Hepatocyte (in vitro differentiated cells): ENCODE results near the gene EYS. TPM values are rescaled to one million over a fixed set of nuclear protein-coding genes. Genes with fewer than 3 reads are reported as not detected.

Experiments used
- DNase-seq: peaks from one replicate; pipeline ENCODE4 v3.0.0-alpha.2; 2016; ENCODE audit warnings: low spot score
- H2AFZ ChIP-seq: fragments of 200-600 bp; sonication (generic); 2 replicates; pipeline ENCODE4 v1.6.0; 2016; ENCODE audit warnings: antibody characterized with exemption, mild to moderate bottlenecking
- H3K27ac ChIP-seq: fragments of 200-600 bp; sonication (generic); 2 replicates; pipeline ENCODE4 v1.5.1; 2016; ENCODE audit warnings: mild to moderate bottlenecking
- H3K27me3 ChIP-seq: fragments of 200-600 bp; sonication (generic); 2 replicates; pipeline ENCODE4 v1.6.1; 2016
- H3K36me3 ChIP-seq: fragments of 200-600 bp; sonication (generic); replicated peaks from 2 replicates; pipeline ENCODE4 v1.5.1; 2016; ENCODE audit warnings: low read depth; ENCODE audit not compliant: insufficient read depth
- H3K4me1 ChIP-seq: fragments of 200-600 bp; sonication (generic); 2 replicates; pipeline ENCODE4 v1.5.1; 2016; ENCODE audit warnings: mild to moderate bottlenecking, moderate library complexity; ENCODE audit not compliant: insufficient read depth
- H3K4me2 ChIP-seq: fragments of 200-600 bp; sonication (generic); 2 replicates; pipeline ENCODE4 v1.6.0; 2016
- H3K4me3 ChIP-seq: fragments of 200-600 bp; sonication (generic); 2 replicates; pipeline ENCODE4 v1.5.1; 2016; ENCODE audit warnings: mild to moderate bottlenecking
- H3K79me2 ChIP-seq: fragments of 200-600 bp; sonication (generic); 2 replicates; pipeline ENCODE4 v1.6.0; 2017; ENCODE audit warnings: mild to moderate bottlenecking
- H3K9me2 ChIP-seq: fragments of 200-600 bp; sonication (generic); replicated peaks from 2 replicates; pipeline ENCODE4 v1.6.0; 2017; ENCODE audit warnings: mild to moderate bottlenecking; ENCODE audit not compliant: insufficient read depth
- H3K9me3 ChIP-seq: fragments of 200-600 bp; sonication (generic); 2 replicates; pipeline ENCODE4 v1.5.1; 2016; ENCODE audit warnings: low read depth, mild to moderate bottlenecking
- H4K20me1 ChIP-seq: fragments of 200-600 bp; sonication (generic); 2 replicates; pipeline ENCODE4 v1.6.0; 2016; ENCODE audit warnings: mild to moderate bottlenecking; ENCODE audit not compliant: insufficient read depth, poor library complexity, severe bottlenecking
- EZH2 ChIP-seq: fragments of 200-600 bp; sonication (generic); IDR thresholded peaks from 2 replicates; pipeline ENCODE4 v1.6.1; 2016; ENCODE audit warnings: antibody characterized with exemption, mild to moderate bottlenecking, borderline replicate concordance
- EZH2phosphoT487 ChIP-seq: fragments of 200-600 bp; sonication (generic); IDR thresholded peaks from one replicate; pipeline ENCODE4 v1.6.1; 2018; ENCODE audit warnings: antibody characterized with exemption, mild to moderate bottlenecking, low read depth, moderate library complexity; ENCODE audit not compliant: unreplicated experiment, severe bottlenecking
- WGBS: methylation state at CpG from one replicate; pipeline ENCODE4 v1.1.6; 2016; ENCODE audit warnings: low lambda C conversion rate; ENCODE audit errors: missing lambda C conversion rate; 5-methylcytosine and 5-hydroxymethylcytosine counted together
- polyA plus RNA-seq: library from polyadenylated mRNA; unstranded; fragments of >200 nt; fragmentation: Nextera tagmentation; extraction: Ambion mirVana; gene quantifications from 2 replicates; pipeline ENCODE4 v1.2.1, GENCODE V29; 2016
- total RNA-seq: library from RNA; depleted of rRNA; stranded (reverse); fragments of >200 nt; gene quantifications from 2 replicates; pipeline ENCODE4 v1.2.3, GENCODE V29; 2014
- TF ChIP-seq, protein P1 (sequence below): fragments of 200-600 bp; sonication (generic); IDR thresholded peaks from 2 replicates; pipeline ENCODE4 v1.5.1; 2016; ENCODE audit warnings: antibody characterized with exemption, mild to moderate bottlenecking; ENCODE audit not compliant: poor library complexity

Gene EYS
- total and polyA plus RNA-seq, 2 experiments from 2014 or later, result 0.57 to 0.68 TPM

DNA sequence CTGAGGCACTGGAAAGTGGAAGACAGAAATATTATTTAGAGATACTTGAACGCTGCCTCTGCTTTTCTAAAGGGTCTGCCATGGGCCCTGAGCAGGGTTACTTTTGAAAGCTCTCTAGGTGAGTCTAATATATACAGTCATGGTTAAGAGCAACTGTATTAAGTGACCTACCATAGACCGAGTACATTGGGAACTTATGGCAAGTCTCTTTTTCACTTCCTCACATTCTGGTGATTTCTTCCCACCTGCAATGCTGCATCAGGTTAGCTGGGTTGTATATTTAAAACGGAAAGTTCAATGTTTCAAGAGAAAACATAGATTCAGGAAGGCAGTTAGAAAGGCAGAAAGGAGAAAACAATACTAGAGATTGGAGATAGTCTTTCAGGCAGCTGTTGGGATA, 1916.7 kb downstream of the EYS start:
- no peak for DNase-seq
- Histone ChIP-seq H3K9me2 (no peaks in the 10 kb centered on the region), H3K9me3 (no peaks in the 10 kb centered on the region), H3K4me2 (no peak overlapping the region), H3K36me3 (no peaks in the 10 kb centered on the region), H3K79me2 (no peaks in the 10 kb centered on the region), H3K4me3 (no peak overlapping the region), H3K4me1 (no peaks in the 10 kb centered on the region), H4K20me1 (no peaks in the 10 kb centered on the region), H3K27me3 (no peaks in the 10 kb centered on the region), H2AFZ (no peak overlapping the region), H3K27ac (no peak overlapping the region)
- WGBS, result 90% methylated on average over 3 of the region's 3 CpGs
- no peak for TF ChIP-seq EZH2phosphoT487
- no peak for TF ChIP-seq EZH2
- TF ChIP-seq, protein P1, sequence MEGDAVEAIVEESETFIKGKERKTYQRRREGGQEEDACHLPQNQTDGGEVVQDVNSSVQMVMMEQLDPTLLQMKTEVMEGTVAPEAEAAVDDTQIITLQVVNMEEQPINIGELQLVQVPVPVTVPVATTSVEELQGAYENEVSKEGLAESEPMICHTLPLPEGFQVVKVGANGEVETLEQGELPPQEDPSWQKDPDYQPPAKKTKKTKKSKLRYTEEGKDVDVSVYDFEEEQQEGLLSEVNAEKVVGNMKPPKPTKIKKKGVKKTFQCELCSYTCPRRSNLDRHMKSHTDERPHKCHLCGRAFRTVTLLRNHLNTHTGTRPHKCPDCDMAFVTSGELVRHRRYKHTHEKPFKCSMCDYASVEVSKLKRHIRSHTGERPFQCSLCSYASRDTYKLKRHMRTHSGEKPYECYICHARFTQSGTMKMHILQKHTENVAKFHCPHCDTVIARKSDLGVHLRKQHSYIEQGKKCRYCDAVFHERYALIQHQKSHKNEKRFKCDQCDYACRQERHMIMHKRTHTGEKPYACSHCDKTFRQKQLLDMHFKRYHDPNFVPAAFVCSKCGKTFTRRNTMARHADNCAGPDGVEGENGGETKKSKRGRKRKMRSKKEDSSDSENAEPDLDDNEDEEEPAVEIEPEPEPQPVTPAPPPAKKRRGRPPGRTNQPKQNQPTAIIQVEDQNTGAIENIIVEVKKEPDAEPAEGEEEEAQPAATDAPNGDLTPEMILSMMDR, result no peak

GRCh38 chr6:63789699-63790098, 1917.3 kb downstream of the EYS start:
- 81% methylated on average over 3 of the region's 3 CpGs for WGBS
- H3K27ac ChIP-seq, result no peak overlapping the region
- H3K4me3 ChIP-seq, result no peak overlapping the region
- no peaks in the 10 kb centered on the region for H3K9me2 ChIP-seq
- H4K20me1 ChIP-seq, result no peaks in the 10 kb centered on the region
- H3K36me3 ChIP-seq, result no peaks in the 10 kb centered on the region
- no peak overlapping the region for H2AFZ ChIP-seq
- H3K4me1 ChIP-seq, result no peaks in the 10 kb centered on the region
- no peaks in the 10 kb centered on the region for H3K79me2 ChIP-seq
- no peaks in the 10 kb centered on the region for H3K27me3 ChIP-seq
- no peak overlapping the region for H3K4me2 ChIP-seq
- no peaks in the 10 kb centered on the region for H3K9me3 ChIP-seq
- no peak for DNase-seq
- TF ChIP-seq EZH2, result no peak
- TF ChIP-seq EZH2phosphoT487, result no peak
- TF ChIP-seq, protein P1, result no peak

- H3K27me3 ChIP-seq, result no peaks in the 10 kb centered on the region
- H3K9me3 ChIP-seq, result no peaks in the 10 kb centered on the region
- H2AFZ ChIP-seq, result no peak overlapping the region
- TF ChIP-seq EZH2phosphoT487 (no peak), EZH2 (no peak)
- TF ChIP-seq, protein P1, result no peak
- no peak overlapping the region for H3K4me3 ChIP-seq
- DNase-seq, result no peak
- no peaks in the 10 kb centered on the region for H3K36me3 ChIP-seq
- 57% methylated on average over 2 of the region's 2 CpGs for WGBS
- no peak overlapping the region for H3K4me2 ChIP-seq
- H3K4me1 ChIP-seq, result no peaks in the 10 kb centered on the region
- no peaks in the 10 kb centered on the region for H3K9me2 ChIP-seq
- no peaks in the 10 kb centered on the region for H4K20me1 ChIP-seq
- H3K79me2 ChIP-seq, result no peaks in the 10 kb centered on the region
- no peak overlapping the region for H3K27ac ChIP-seq
These were observed 1918.5 kb downstream of the EYS start for GRCh38 chr6:63788569-63788968.

DNA sequence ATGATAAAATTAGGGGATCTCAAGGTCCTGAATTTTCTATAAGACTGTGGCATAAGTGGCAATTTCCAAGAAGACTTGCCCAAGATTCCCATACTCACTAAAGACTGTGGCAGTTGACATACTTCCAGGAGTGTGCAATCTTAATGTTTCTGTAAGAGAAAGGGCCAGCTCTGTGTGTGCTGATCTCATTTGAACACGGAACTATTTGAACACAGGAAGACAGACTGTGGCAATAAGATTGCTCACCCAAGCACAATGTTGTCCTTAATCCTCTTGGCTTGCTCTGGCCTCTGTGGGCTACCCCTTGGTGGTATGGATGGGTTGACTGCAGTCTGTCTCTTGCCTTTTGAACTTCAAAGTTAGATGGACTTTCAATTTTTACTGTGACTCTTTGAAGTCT, 1920.0 kb downstream of the EYS start:
- H3K9me2 ChIP-seq, result no peaks in the 10 kb centered on the region
- H3K4me2 ChIP-seq, result no peak overlapping the region
- no peak overlapping the region for H2AFZ ChIP-seq
- no peak for DNase-seq
- H3K4me3 ChIP-seq, result no peak overlapping the region
- H3K4me1 ChIP-seq, result no peaks in the 10 kb centered on the region
- H3K27me3 ChIP-seq, result no peaks in the 10 kb centered on the region
- no peaks in the 10 kb centered on the region for H3K79me2 ChIP-seq
- WGBS, result 68% methylated on average over 1 of the region's 1 CpG
- H4K20me1 ChIP-seq, result no peaks in the 10 kb centered on the region
- no peaks in the 10 kb centered on the region for H3K9me3 ChIP-seq
- H3K36me3 ChIP-seq, result no peaks in the 10 kb centered on the region
- no peak overlapping the region for H3K27ac ChIP-seq
- TF ChIP-seq, protein P1, result no peak
- TF ChIP-seq EZH2 (no peak), EZH2phosphoT487 (no peak)
